GM23338 (cell line): ENCODE results near the gene ZBTB22. TPM values are rescaled to one million over a fixed set of nuclear protein-coding genes. Genes with fewer than 3 reads are reported as not detected.
"Not testable (repeated sequence)": the region's sequence is repeated elsewhere in the genome, so short reads cannot be mapped to it uniquely, and the experiment has no call there.

ENCODE experiments used
- ATAC-seq: fragments of 200-7000 bp; cut with Tn5 transposase; 3 replicates; pipeline ENCODE4 v1.9.1; 2020
- DNase-seq: peaks from one replicate; pipeline ENCODE4 v3.0.0-alpha.2; 2015; ENCODE audit warnings: low spot score
- H2AFZ ChIP-seq: fragments of 200-600 bp; sonication (generic); 2 replicates; pipeline ENCODE4 v1.8.0; 2016; ENCODE audit warnings: antibody characterized with exemption, mild to moderate bottlenecking, moderate library complexity
- H3F3A ChIP-seq: fragments of 200-600 bp; sonication (generic); replicated peaks from 2 replicates; pipeline ENCODE4 v1.8.0; 2017; ENCODE audit warnings: antibody characterized with exemption, mixed run types, low read depth
- H3K27ac ChIP-seq: fragments of 200-600 bp; sonication (generic); 2 replicates; pipeline ENCODE4 v1.6.1; 2016; ENCODE audit warnings: low read depth
- H3K27me3 ChIP-seq: fragments of 200-600 bp; sonication (generic); 2 replicates; pipeline ENCODE4 v1.8.0; 2016; ENCODE audit warnings: mild to moderate bottlenecking, mixed run types, moderate library complexity; ENCODE audit not compliant: insufficient read depth
- H3K36me3 ChIP-seq: fragments of 200-600 bp; sonication (generic); 2 replicates; pipeline ENCODE4 v1.8.0; 2016; ENCODE audit warnings: mild to moderate bottlenecking; ENCODE audit not compliant: insufficient read depth
- H3K4me1 ChIP-seq: fragments of 200-600 bp; sonication (generic); 2 replicates; pipeline ENCODE4 v1.8.0; 2016; ENCODE audit warnings: mild to moderate bottlenecking, moderate library complexity; ENCODE audit not compliant: insufficient read depth
- H3K4me2 ChIP-seq: fragments of 200-600 bp; sonication (generic); 2 replicates; pipeline ENCODE4 v1.7.1; 2017; ENCODE audit warnings: mixed run types
- H3K4me3 ChIP-seq: fragments of 200-600 bp; sonication (generic); 2 replicates; pipeline ENCODE4 v1.6.1; 2016; ENCODE audit warnings: mixed run types
- H3K79me2 ChIP-seq: fragments of 200-600 bp; sonication (generic); replicated peaks from 2 replicates; pipeline ENCODE4 v1.8.0; 2017; ENCODE audit warnings: mild to moderate bottlenecking; ENCODE audit not compliant: insufficient read depth
- H3K9me2 ChIP-seq: fragments of 200-600 bp; sonication (generic); 2 replicates; pipeline ENCODE4 v1.8.0; 2017; ENCODE audit not compliant: insufficient read depth
- H4K20me1 ChIP-seq: fragments of 200-600 bp; sonication (generic); replicated peaks from 2 replicates; pipeline ENCODE4 v1.8.0; 2017; ENCODE audit warnings: mild to moderate bottlenecking; ENCODE audit not compliant: insufficient read depth
- H3K27ac Mint-ChIP-seq: 2 replicates; pipeline ENCODE4 v1.8.0; 2020; ENCODE audit warnings: inconsistent platforms, mild to moderate bottlenecking, moderate library complexity, mixed read lengths
- H3K27me3 Mint-ChIP-seq: 3 replicates; pipeline ENCODE4 v1.8.0; 2022; ENCODE audit warnings: low read depth, mild to moderate bottlenecking, moderate library complexity, mixed read lengths, inconsistent platforms; ENCODE audit not compliant: insufficient read depth, poor library complexity
- H3K36me3 Mint-ChIP-seq: 3 replicates; pipeline ENCODE4 v1.8.0; 2021; ENCODE audit warnings: low read depth, mild to moderate bottlenecking, inconsistent platforms, moderate library complexity, mixed read lengths
- H3K4me1 Mint-ChIP-seq: 3 replicates; pipeline ENCODE4 v1.8.0; 2020; ENCODE audit warnings: mild to moderate bottlenecking, inconsistent platforms, mixed read lengths
- H3K4me3 Mint-ChIP-seq: 3 replicates; pipeline ENCODE4 v1.8.0; 2021; ENCODE audit warnings: moderate library complexity, mild to moderate bottlenecking, inconsistent platforms, mixed read lengths
- H3K9me3 Mint-ChIP-seq: 3 replicates; pipeline ENCODE4 v1.8.0; 2020; ENCODE audit warnings: moderate library complexity, mild to moderate bottlenecking, inconsistent platforms, mixed read lengths
- CREB1 ChIP-seq: fragments of 250-450 bp; sonication (Bioruptor Pico); IDR thresholded peaks from 2 replicates; pipeline ENCODE4 v1.5.0; 2020; ENCODE audit warnings: low read depth, mild to moderate bottlenecking, moderate library complexity
- EZH2phosphoT487 ChIP-seq: fragments of 200-600 bp; sonication (generic); IDR thresholded peaks from one replicate; pipeline ENCODE4 v1.8.1; 2018; ENCODE audit warnings: antibody characterized with exemption; ENCODE audit not compliant: unreplicated experiment
- REST ChIP-seq: IDR thresholded peaks from one replicate; pipeline ENCODE4 v1.6.1; 2018; ENCODE audit warnings: antibody characterized with exemption; ENCODE audit not compliant: unreplicated experiment
- STAT1 ChIP-seq: IDR thresholded peaks from one replicate; pipeline ENCODE4 v1.6.1; 2016; ENCODE audit warnings: antibody characterized with exemption; ENCODE audit not compliant: unreplicated experiment
- ZNF114 ChIP-seq: fragments of 250-450 bp; sonication (Bioruptor Pico); IDR thresholded peaks from 2 replicates; pipeline ENCODE4 v1.5.0; 2020; ENCODE audit warnings: mild to moderate bottlenecking, moderate library complexity
- polyA plus RNA-seq: library from polyadenylated mRNA; unstranded; fragments of >200 nt; fragmentation: Nextera tagmentation; extraction: Ambion mirVana; gene quantifications from 2 replicates; pipeline ENCODE4 v1.2.1, GENCODE V29; 2016
- total RNA-seq: library from RNA; depleted of rRNA; stranded (reverse); fragments of >200 nt; shearing (Covaris generic); gene quantifications from 2 replicates; pipeline ENCODE4 v1.2.3, GENCODE V29; 2014
- TF ChIP-seq, protein P1 (sequence below): fragments of 250-450 bp; sonication (Bioruptor Pico); IDR thresholded peaks from 2 replicates; pipeline ENCODE4 v1.5.0; 2020; ENCODE audit warnings: mild to moderate bottlenecking, moderate library complexity
- TF ChIP-seq, protein P2 (sequence below), 2 experiments: fragments of 200-600 bp in 1 of 2; sonication (generic) in 1 of 2; conservative IDR thresholded peaks; 2 replicates each; pipeline versions ENCODE4 v1.5.1 to v1.6.1; 2016 to 2017; ENCODE audit warnings: antibody characterized with exemption in 2 of 2, low read depth in 2 of 2, mild to moderate bottlenecking in 2 of 2, moderate library complexity in 1 of 2

ZBTB22 gene
- total and polyA plus RNA-seq, 2 experiments from 2014 or later: 3.9 to 7.7 TPM

DNA sequence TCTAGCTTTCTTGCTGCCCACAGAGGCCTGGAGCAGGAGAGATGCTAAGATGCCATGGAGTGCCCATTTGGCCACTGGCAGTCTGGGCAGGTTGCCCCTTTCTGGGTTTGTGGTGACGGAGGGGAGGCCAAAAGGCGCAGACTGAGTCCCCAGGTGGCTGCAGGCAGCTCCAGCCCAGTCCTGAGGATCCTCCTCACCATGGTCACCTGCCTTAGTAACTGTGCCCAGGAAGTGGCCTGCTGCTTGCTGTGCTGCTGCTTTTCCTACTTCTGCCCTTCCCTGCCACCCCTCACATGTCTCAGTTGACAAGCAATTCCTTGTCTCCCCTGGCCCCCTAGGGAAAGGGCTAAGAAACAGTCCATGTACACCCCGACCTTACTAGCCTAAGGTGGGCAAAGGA lies 38.8 kb upstream of the ZBTB22 start (continued):
- TF ChIP-seq, protein P1, sequence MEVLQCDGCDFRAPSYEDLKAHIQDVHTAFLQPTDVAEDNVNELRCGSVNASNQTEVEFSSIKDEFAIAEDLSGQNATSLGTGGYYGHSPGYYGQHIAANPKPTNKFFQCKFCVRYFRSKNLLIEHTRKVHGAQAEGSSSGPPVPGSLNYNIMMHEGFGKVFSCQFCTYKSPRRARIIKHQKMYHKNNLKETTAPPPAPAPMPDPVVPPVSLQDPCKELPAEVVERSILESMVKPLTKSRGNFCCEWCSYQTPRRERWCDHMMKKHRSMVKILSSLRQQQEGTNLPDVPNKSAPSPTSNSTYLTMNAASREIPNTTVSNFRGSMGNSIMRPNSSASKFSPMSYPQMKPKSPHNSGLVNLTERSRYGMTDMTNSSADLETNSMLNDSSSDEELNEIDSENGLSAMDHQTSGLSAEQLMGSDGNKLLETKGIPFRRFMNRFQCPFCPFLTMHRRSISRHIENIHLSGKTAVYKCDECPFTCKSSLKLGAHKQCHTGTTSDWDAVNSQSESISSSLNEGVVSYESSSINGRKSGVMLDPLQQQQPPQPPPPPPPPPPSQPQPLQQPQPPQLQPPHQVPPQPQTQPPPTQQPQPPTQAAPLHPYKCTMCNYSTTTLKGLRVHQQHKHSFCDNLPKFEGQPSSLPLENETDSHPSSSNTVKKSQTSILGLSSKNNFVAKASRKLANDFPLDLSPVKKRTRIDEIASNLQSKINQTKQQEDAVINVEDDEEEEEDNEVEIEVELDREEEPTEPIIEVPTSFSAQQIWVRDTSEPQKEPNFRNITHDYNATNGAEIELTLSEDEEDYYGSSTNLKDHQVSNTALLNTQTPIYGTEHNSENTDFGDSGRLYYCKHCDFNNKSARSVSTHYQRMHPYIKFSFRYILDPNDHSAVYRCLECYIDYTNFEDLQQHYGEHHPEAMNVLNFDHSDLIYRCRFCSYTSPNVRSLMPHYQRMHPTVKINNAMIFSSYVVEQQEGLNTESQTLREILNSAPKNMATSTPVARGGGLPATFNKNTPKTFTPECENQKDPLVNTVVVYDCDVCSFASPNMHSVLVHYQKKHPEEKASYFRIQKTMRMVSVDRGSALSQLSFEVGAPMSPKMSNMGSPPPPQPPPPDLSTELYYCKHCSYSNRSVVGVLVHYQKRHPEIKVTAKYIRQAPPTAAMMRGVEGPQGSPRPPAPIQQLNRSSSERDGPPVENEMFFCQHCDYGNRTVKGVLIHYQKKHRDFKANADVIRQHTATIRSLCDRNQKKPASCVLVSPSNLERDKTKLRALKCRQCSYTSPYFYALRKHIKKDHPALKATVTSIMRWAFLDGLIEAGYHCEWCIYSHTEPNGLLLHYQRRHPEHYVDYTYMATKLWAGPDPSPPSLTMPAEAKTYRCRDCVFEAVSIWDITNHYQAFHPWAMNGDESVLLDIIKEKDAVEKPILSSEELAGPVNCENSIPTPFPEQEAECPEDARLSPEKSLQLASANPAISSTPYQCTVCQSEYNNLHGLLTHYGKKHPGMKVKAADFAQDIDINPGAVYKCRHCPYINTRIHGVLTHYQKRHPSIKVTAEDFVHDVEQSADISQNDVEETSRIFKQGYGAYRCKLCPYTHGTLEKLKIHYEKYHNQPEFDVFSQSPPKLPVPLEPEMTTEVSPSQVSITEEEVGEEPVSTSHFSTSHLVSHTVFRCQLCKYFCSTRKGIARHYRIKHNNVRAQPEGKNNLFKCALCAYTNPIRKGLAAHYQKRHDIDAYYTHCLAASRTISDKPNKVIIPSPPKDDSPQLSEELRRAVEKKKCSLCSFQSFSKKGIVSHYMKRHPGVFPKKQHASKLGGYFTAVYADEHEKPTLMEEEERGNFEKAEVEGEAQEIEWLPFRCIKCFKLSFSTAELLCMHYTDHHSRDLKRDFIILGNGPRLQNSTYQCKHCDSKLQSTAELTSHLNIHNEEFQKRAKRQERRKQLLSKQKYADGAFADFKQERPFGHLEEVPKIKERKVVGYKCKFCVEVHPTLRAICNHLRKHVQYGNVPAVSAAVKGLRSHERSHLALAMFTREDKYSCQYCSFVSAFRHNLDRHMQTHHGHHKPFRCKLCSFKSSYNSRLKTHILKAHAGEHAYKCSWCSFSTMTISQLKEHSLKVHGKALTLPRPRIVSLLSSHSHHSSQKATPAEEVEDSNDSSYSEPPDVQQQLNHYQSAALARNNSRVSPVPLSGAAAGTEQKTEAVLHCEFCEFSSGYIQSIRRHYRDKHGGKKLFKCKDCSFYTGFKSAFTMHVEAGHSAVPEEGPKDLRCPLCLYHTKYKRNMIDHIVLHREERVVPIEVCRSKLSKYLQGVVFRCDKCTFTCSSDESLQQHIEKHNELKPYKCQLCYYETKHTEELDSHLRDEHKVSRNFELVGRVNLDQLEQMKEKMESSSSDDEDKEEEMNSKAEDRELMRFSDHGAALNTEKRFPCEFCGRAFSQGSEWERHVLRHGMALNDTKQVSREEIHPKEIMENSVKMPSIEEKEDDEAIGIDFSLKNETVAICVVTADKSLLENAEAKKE: no peak
- no peak for TF ChIP-seq CREB1 (CRISPR knock-in tag)

DNA sequence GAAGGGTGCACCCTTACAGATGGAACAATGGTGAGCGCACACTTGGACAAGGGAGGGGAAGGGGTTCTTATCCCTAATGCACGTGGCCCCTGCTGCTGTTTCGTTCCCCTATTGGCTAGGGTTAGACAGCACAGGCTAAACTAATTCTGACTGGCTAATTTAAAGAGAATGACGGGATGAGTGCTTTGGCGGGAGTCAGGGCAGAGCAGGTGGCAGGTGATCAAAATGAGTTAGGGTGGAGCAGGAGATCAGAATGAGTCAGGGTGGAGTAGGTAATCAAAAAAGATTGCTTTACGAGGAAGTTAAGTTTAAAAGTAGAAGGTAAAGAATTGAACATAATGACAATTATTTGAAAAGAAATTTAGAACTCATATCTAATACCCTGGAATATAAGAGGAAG lies 38.3 kb upstream of the ZBTB22 start:
- not testable (repeated sequence) for H3K27me3 Mint-ChIP-seq, H3K27ac Mint-ChIP-seq

DNA sequence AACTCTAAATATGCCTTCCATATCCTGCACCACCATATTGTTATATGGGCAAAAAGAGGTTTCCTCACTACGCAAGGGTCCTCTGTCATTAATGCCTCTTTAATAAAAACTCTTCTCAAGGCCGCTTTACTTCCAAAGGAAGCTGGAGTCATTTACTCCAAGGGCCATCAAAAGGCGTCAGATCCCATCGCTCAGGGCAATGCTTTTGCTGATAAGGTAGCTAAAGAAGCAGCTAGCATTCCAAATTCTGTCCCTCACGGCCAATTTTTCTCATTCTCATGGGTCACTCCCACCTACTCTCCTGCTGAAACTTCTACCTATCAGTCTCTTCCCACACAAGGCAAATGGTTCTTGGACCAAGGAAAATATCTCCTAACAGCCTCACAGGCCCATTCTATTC lies 30.3 kb upstream of the ZBTB22 start:
- Histone ChIP-seq H3K27ac (no peak overlapping the region), H3K4me1 (peaks cover 8% of the 10 kb centered on the region; the same call in 1 of the 2 replicates), H3K27me3 (no peaks in the 10 kb centered on the region), H3K4me2 (no peak overlapping the region), H3K9me2 (no peaks in the 10 kb centered on the region), H2AFZ (no peak overlapping the region), H3K4me3 (no peak overlapping the region), H3K36me3 (no peaks in the 10 kb centered on the region), H3F3A (0 out of 2 replicates have a peak, but pooled peaks cover 3% of the 10 kb centered on the region), H3K79me2 (no peaks in the 10 kb centered on the region), H4K20me1 (no peaks in the 10 kb centered on the region)
- H3K27ac Mint-ChIP-seq: no peak overlapping the region
- H3K36me3 Mint-ChIP-seq: no peaks in the 10 kb centered on the region
- no peaks in the 10 kb centered on the region for H3K9me3 Mint-ChIP-seq
- peaks cover 17% of the 10 kb centered on the region for H3K4me1 Mint-ChIP-seq
- no peak overlapping the region for H3K4me3 Mint-ChIP-seq
- H3K27me3 Mint-ChIP-seq: peaks cover 8% of the 10 kb centered on the region
- DNase-seq (no peak), ATAC-seq (no peak)
- TF ChIP-seq REST: no peak
- TF ChIP-seq, protein P2, sequence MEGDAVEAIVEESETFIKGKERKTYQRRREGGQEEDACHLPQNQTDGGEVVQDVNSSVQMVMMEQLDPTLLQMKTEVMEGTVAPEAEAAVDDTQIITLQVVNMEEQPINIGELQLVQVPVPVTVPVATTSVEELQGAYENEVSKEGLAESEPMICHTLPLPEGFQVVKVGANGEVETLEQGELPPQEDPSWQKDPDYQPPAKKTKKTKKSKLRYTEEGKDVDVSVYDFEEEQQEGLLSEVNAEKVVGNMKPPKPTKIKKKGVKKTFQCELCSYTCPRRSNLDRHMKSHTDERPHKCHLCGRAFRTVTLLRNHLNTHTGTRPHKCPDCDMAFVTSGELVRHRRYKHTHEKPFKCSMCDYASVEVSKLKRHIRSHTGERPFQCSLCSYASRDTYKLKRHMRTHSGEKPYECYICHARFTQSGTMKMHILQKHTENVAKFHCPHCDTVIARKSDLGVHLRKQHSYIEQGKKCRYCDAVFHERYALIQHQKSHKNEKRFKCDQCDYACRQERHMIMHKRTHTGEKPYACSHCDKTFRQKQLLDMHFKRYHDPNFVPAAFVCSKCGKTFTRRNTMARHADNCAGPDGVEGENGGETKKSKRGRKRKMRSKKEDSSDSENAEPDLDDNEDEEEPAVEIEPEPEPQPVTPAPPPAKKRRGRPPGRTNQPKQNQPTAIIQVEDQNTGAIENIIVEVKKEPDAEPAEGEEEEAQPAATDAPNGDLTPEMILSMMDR (conservative IDR thresholded peaks at IDR 0.05; ENCODE audit: low read depth in 2 of 2): no peak
- TF ChIP-seq EZH2phosphoT487: no peak
- TF ChIP-seq STAT1: no peak
- TF ChIP-seq ZNF114: no peak

More for the DNA sequence above, 38.3 kb upstream of the ZBTB22 start:
- H3K36me3 ChIP-seq, H3K27ac ChIP-seq, H3K4me1 ChIP-seq, DNase-seq, ATAC-seq, H2AFZ ChIP-seq, H3K4me2 ChIP-seq, H3K9me2 ChIP-seq, H3K36me3 Mint-ChIP-seq, H3K4me3 ChIP-seq, H3K27me3 ChIP-seq, H3K79me2 ChIP-seq, H3F3A ChIP-seq, H4K20me1 ChIP-seq, H3K4me3 Mint-ChIP-seq: not testable (repeated sequence)
- Mint-ChIP-seq H3K9me3 (peaks cover 10% of the 10 kb centered on the region), H3K4me1 (peaks cover 14% of the 10 kb centered on the region)
